ENCODE measurements around the gene TES. TPM values are rescaled to one million over a fixed set of nuclear protein-coding genes. Genes with fewer than 3 reads are reported as not detected.
"Not testable (repeated sequence)": the region's sequence is repeated elsewhere in the genome, so short reads cannot be mapped to it uniquely, and the experiment has no call there.

Gene TES
- total RNA-seq, 4 donors from 2014 or later = 245 to 501 (median 290) TPM

- TF ChIP-seq EP300 (IDR thresholded peaks at IDR 0.05) (no peak), POLR2A (IDR thresholded peaks at IDR 0.05) (no peak), CTCF (IDR thresholded peaks at IDR 0.05) (peak in 2 of 4 experiments; percentile 17 to 36)
- Histone ChIP-seq H3K9me3 (no peaks in the 10 kb centered on the region), H3K27me3 (no peaks in the 10 kb centered on the region), H3K4me3 (no peak overlapping the region), H3K27ac (peak overlapping the region; percentile 15 to 52 (median 29)), H3K36me3 (peaks cover 0 to 6% of the 10 kb centered on the region in 2 donors), H3K4me1 (peaks cover 4 to 62% (median 19%) of the 10 kb centered on the region in 3 donors)
- WGBS, 2 donors (ENCODE audit: low coverage in 1 of 2) = 40 to 56% methylated on average over 1 of the region's 1 CpG
- no peak for ATAC-seq
Measured at GRCh38 chr7:116242178-116242577, 31.8 kb downstream of the TES start.

- peaks cover 0 to 9% of the 10 kb centered on the region in 2 donors for H3K36me3 ChIP-seq
- H3K9me3 ChIP-seq = no peaks in the 10 kb centered on the region
- TF ChIP-seq POLR2A (IDR thresholded peaks at IDR 0.05) (no peak), POLR2AphosphoS5 (IDR thresholded peaks at IDR 0.05) (no peak), CTCF (IDR thresholded peaks at IDR 0.05) (no peak), EP300 (IDR thresholded peaks at IDR 0.05) (no peak)
- H3K4me3 ChIP-seq = no peak overlapping the region
- H3K27ac ChIP-seq = peak overlapping the region in 3 of 4 donors; percentile 29 to 52 (median 31)
- H3K4me1 ChIP-seq = peaks cover 4 to 56% (median 19%) of the 10 kb centered on the region in 3 donors
- no peaks in the 10 kb centered on the region for H3K27me3 ChIP-seq
- no peak for ATAC-seq
Measured at GRCh38 chr7:116242759-116243158, 32.4 kb downstream of the TES start.

- not testable (repeated sequence) for H3K9me3 ChIP-seq, H3K27me3 ChIP-seq, H3K27ac ChIP-seq, H3K4me3 ChIP-seq, ATAC-seq
- 90 to 96% methylated on average over 2 of the region's 5 CpGs for WGBS, 2 donors (ENCODE audit: low coverage in 1 of 2)
- Histone ChIP-seq H3K4me1 (peaks cover 4 to 36% (median 16%) of the 10 kb centered on the region in 3 donors), H3K36me3 (peaks cover 0 to 19% of the 10 kb centered on the region in 2 donors)
Measured at GRCh38 chr7:116244803-116245202, 34.5 kb downstream of the TES start.

- H3K4me1 ChIP-seq = peaks cover 4 to 21% (median 11%) of the 10 kb centered on the region in 3 donors
- no peak overlapping the region for H3K27ac ChIP-seq
- no peak for TF ChIP-seq POLR2A (IDR thresholded peaks at IDR 0.05)
- no peak for TF ChIP-seq EP300 (IDR thresholded peaks at IDR 0.05)
- no peak for TF ChIP-seq POLR2AphosphoS5 (IDR thresholded peaks at IDR 0.05)
- no peak for TF ChIP-seq CTCF (IDR thresholded peaks at IDR 0.05)
- H3K27me3 ChIP-seq = no peaks in the 10 kb centered on the region
- ATAC-seq = no peak
- no peaks in the 10 kb centered on the region for H3K9me3 ChIP-seq
- 94% methylated on average over 1 of the region's 1 CpG; no CpG with 5 or more reads in 1 of the 2 donors for WGBS, 2 donors (ENCODE audit: low coverage in 1 of 2)
- no peak overlapping the region for H3K4me3 ChIP-seq
- peaks cover 0 to 29% of the 10 kb centered on the region in 2 donors for H3K36me3 ChIP-seq
Measured at GRCh38 chr7:116246357-116246756, 36.0 kb downstream of the TES start.

GRCh38 chr7:116249969-116250553, 39.7 kb downstream of the TES start:
- ATAC-seq = no peak
- H3K4me1 ChIP-seq = no peaks in the 10 kb centered on the region
- 80 to 83% methylated on average over 2 to 3 of the region's 3 CpGs for WGBS, 2 donors (ENCODE audit: low coverage in 1 of 2)
- H3K4me3 ChIP-seq = no peak overlapping the region
- H3K36me3 ChIP-seq = peaks cover 0 to 53% of the 10 kb centered on the region in 2 donors
- H3K27me3 ChIP-seq = no peaks in the 10 kb centered on the region
- TF ChIP-seq EP300 (IDR thresholded peaks at IDR 0.05) (no peak), CTCF (IDR thresholded peaks at IDR 0.05) (peak in 2 of 4 experiments; percentile 23 to 33)
- no peaks in the 10 kb centered on the region for H3K9me3 ChIP-seq
- no peak overlapping the region for H3K27ac ChIP-seq

Data from gastroesophageal sphincter (tissue), 4 donors.